ENCODE results near the gene SLC25A21.
"Not testable (repeated sequence)": the region's sequence is repeated elsewhere in the genome, so short reads cannot be mapped to it uniquely, and the experiment has no call there.

Gene SLC25A21

DNA sequence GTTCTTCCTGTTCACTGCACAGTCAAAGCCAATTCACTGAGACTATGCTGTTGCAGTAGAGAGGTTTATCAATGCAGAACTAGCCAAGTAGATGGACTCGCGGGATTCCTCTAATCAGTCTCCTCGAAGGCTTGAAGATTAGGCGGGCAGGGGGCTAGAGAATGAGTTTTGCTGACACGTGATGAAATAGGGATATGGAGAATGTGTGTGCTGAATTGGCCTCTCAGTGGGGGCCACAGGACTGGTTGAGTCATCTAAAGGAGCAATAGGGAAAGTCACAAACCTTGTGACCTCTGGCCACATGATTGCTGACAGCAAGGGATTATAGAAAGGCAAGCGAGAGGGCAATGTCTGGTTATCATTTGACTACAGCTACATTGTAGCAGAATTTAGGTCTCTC, 38.0 kb upstream of the SLC25A21 start:
- TF ChIP-seq EZH2phosphoT487 (IDR thresholded peaks at IDR 0.05; ENCODE audit: low read length) = no peak
- no peak for TF ChIP-seq CTCF (IDR thresholded peaks at IDR 0.05; ENCODE audit: low read length)
- no peak for TF ChIP-seq EZH2 (optimal IDR thresholded peaks at IDR 0.05; ENCODE audit: low read depth, low read length)
- H3K4me3 ChIP-seq (ENCODE audit: low read length) = no peak overlapping the region

DNA sequence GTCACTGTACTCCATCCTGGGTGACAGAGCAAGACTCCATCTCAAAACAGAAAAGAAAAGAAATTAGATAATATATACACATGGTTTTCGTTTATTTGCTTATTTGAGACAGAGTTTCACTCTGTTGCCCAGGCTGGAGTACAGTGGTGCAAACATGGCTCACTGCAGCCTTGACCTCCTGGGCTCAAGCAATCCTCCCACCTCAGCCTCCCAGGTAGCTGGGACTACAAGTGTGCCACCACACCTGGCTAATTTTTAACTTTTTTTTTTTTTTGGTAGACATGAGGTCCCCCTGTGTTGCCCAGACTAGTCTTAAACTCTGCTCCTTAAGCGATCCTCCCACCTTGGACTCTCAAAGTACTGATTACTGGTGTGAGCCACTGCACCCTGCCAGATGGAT, 37.2 kb upstream of the SLC25A21 start:
- DNase-seq; H4K20me1 ChIP-seq (ENCODE audit: insufficient read depth, low read length); H3K4me1 ChIP-seq (ENCODE audit: low read length); H3K4me3 ChIP-seq (ENCODE audit: low read length); H3K27ac ChIP-seq (ENCODE audit: low read length); H3K36me3 ChIP-seq (replicated peaks; ENCODE audit: insufficient read depth, low read length); H3K79me2 ChIP-seq (ENCODE audit: low read length); H3K9ac ChIP-seq (ENCODE audit: low read length); H3F3A ChIP-seq (ENCODE audit: insufficient read depth, low read length); H3K9me2 ChIP-seq (replicated peaks; ENCODE audit: insufficient read depth, low read length); H3K9me3 ChIP-seq (replicated peaks; ENCODE audit: insufficient read depth, low read length); H3K4me2 ChIP-seq (ENCODE audit: low read depth, low read length); H2AFZ ChIP-seq (ENCODE audit: low read length); H3K27me3 ChIP-seq (replicated peaks; ENCODE audit: insufficient read depth, low read length): not testable (repeated sequence)

More for the DNA sequence above, 38.0 kb upstream of the SLC25A21 start:
- H3K27ac ChIP-seq (ENCODE audit: low read length) = no peak overlapping the region
- no peak for DNase-seq
- H3K9ac ChIP-seq (ENCODE audit: low read length) = no peak overlapping the region
- no peaks in the 10 kb centered on the region for H4K20me1 ChIP-seq (ENCODE audit: insufficient read depth, low read length)
- no peaks in the 10 kb centered on the region for H3K9me2 ChIP-seq (replicated peaks; ENCODE audit: insufficient read depth, low read length)
- no peaks in the 10 kb centered on the region for H3K79me2 ChIP-seq (ENCODE audit: low read length)
- no peaks in the 10 kb centered on the region for H3K36me3 ChIP-seq (replicated peaks; ENCODE audit: insufficient read depth, low read length)
- no peak overlapping the region for H3K4me2 ChIP-seq (ENCODE audit: low read depth, low read length)
- no peaks in the 10 kb centered on the region for H3K9me3 ChIP-seq (replicated peaks; ENCODE audit: insufficient read depth, low read length)
- no peaks in the 10 kb centered on the region for H3K27me3 ChIP-seq (replicated peaks; ENCODE audit: insufficient read depth, low read length)
- no peak overlapping the region for H2AFZ ChIP-seq (ENCODE audit: low read length)
- no peaks in the 10 kb centered on the region for H3K4me1 ChIP-seq (ENCODE audit: low read length)
- H3F3A ChIP-seq (ENCODE audit: insufficient read depth, low read length) = no peaks in the 10 kb centered on the region

- H3K4me3 ChIP-seq (ENCODE audit: low read length); H3K4me2 ChIP-seq (ENCODE audit: low read depth, low read length); H3K36me3 ChIP-seq (replicated peaks; ENCODE audit: insufficient read depth, low read length); H3K9me2 ChIP-seq (replicated peaks; ENCODE audit: insufficient read depth, low read length); H3K79me2 ChIP-seq (ENCODE audit: low read length); DNase-seq; H4K20me1 ChIP-seq (ENCODE audit: insufficient read depth, low read length); H3K9ac ChIP-seq (ENCODE audit: low read length); H3K27me3 ChIP-seq (replicated peaks; ENCODE audit: insufficient read depth, low read length); H3K4me1 ChIP-seq (ENCODE audit: low read length); H2AFZ ChIP-seq (ENCODE audit: low read length); H3K27ac ChIP-seq (ENCODE audit: low read length); H3F3A ChIP-seq (ENCODE audit: insufficient read depth, low read length); H3K9me3 ChIP-seq (replicated peaks; ENCODE audit: insufficient read depth, low read length): not testable (repeated sequence)
These were observed 33.5 kb upstream of the SLC25A21 start for GRCh38 chr14:37205623-37206605.

DNA sequence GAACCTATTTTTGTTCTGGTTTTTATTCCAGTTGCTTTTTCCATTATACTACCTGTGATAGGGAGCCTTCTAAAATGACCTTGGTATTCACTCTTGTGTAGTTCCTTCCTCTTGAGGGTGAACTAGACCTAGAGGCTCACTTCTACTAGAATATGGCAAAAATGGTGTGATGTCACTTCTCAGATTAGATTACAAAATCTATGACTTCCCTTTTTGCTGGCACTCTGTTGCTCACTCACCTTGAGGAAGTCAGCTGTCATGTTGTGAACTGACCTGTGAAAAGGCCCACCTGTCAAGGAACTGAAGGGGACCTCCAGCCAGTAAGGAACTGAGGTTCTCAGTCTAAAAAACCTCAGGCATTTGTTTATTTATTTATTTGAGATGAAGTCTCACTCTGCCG, 31.0 kb upstream of the SLC25A21 start:
- no peaks in the 10 kb centered on the region for H3K27me3 ChIP-seq (replicated peaks; ENCODE audit: insufficient read depth, low read length)
- H3K79me2 ChIP-seq (ENCODE audit: low read length) = no peaks in the 10 kb centered on the region
- no peaks in the 10 kb centered on the region for H3K9me3 ChIP-seq (replicated peaks; ENCODE audit: insufficient read depth, low read length)
- TF ChIP-seq CTCF (IDR thresholded peaks at IDR 0.05; ENCODE audit: low read length) (no peak), EZH2phosphoT487 (IDR thresholded peaks at IDR 0.05; ENCODE audit: low read length) (no peak), EZH2 (optimal IDR thresholded peaks at IDR 0.05; ENCODE audit: low read depth, low read length) (no peak)
- H3K27ac ChIP-seq (ENCODE audit: low read length) = no peak overlapping the region
- no peak overlapping the region for H3K4me3 ChIP-seq (ENCODE audit: low read length)
- H3K9ac ChIP-seq (ENCODE audit: low read length) = no peak overlapping the region
- H4K20me1 ChIP-seq (ENCODE audit: insufficient read depth, low read length) = no peaks in the 10 kb centered on the region
- no peaks in the 10 kb centered on the region for H3K9me2 ChIP-seq (replicated peaks; ENCODE audit: insufficient read depth, low read length)
- H2AFZ ChIP-seq (ENCODE audit: low read length) = no peak overlapping the region
- H3K4me2 ChIP-seq (ENCODE audit: low read depth, low read length) = no peak overlapping the region
- DNase-seq = no peak
- no peaks in the 10 kb centered on the region for H3K36me3 ChIP-seq (replicated peaks; ENCODE audit: insufficient read depth, low read length)
- H3F3A ChIP-seq (ENCODE audit: insufficient read depth, low read length) = no peaks in the 10 kb centered on the region
- no peaks in the 10 kb centered on the region for H3K4me1 ChIP-seq (ENCODE audit: low read length)

Data from MM.1S (cell line).